ENCODE measurements around the gene MACROD2. TPM values are rescaled to one million over a fixed set of nuclear protein-coding genes. Genes with fewer than 3 reads are reported as not detected.

Gene MACROD2
- total RNA-seq, result 0.49 and 1.4 TPM in 2 replicates

DNA sequence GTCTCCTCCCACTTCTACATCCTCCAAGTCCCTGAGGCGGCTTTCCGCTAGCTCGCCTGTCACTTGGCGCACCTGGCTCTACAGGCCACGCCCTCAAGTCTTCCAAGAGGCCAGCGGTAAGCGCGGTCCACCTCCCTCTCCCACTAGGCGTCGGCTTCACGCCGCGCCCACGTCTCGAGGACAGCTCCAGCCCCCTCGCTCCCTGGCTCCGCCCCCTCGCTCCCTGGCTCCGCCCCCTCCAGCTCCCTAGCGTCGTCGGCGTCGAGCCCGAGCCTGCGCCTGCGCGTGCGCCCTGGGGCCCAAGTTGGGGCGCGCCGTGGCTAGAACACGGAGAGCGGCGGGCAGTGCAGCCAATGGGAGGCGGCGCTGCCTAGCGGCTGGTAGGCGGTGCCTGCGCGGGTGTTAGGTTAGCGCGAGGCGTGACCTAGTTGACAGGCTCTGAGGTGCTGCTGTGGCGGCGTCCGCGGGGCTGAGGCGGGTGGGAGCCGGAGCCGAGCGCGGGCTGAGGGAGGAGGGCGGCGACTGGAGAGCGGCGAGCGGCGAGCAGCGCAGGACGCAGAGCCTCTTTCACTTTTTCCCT is at the start of gene MACROD2:
Gene MACROD2 (plus strand): TSS at position 431 of the 580 bp plus-strand sequence.

DNA sequence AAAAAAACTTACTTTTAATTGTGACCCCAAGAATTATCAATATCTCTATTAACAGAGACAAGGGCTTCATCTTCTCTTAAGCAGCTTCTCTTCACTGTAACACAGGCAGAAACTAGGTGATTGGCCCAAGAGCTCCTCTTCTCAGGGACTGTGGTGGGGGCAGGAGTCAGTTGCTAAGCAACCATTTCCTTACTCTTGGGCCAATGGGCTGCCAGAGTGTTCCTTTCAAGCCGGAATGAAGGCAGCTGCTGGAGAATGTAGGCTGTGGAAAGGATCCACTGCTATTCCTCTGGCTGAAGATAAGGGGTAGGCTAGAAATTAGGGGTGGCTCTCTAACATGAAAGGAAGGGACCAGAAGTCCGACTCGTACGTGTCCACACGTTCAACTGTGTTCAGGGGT is 4.9 kb upstream of the MACROD2 start, which contains the start of gene SEL1L2:
Gene SEL1L2 (minus strand): TSS at position 150 of the 400 bp plus-strand sequence. CDS start 80 bp downstream, at position 70.

GRCh38 chr20:14337400-14338171 is 342.3 kb downstream of the MACROD2 start, which contains the start of gene FLRT3:
Gene FLRT3 (minus strand): TSS chr20:14337612. CDS start chr20:14327506, 10,106 bp downstream.

Other genes with a start within 250 kb of the MACROD2 start
- 2.6 and 3.0 TPM in 2 replicates for gene ESF1, start 210.6 kb upstream of the MACROD2 start, total RNA-seq
- 6.5 and 10.8 TPM in 2 replicates for gene NDUFAF5, start 210.5 kb upstream of the MACROD2 start, total RNA-seq
- not detected in 2 replicates for gene SEL1L2, start 4.9 kb upstream of the MACROD2 start, total RNA-seq

Data from mesangial cell (primary cell).